Esophagus squamous epithelium (tissue), 5 donors: Measurements from ENCODE around the gene VIPR2. TPM values are rescaled to one million over a fixed set of nuclear protein-coding genes. Genes with fewer than 3 reads are reported as not detected.

Source experiments
- DNase-seq: peaks from one replicate; lab custom pipeline; 2025; lab: John Stamatoyannopoulos, UW
- H3K27ac ChIP-seq, 4 donors: fragments of 200-600 bp; sonication (generic); one replicate each; pipeline ENCODE4 v1.5.1; 2016 to 2019; ENCODE audit warnings: mild to moderate bottlenecking in 1 of 4
- H3K27me3 ChIP-seq, 4 donors: fragments of 200-600 bp; sonication (generic); 1 replicate in 3 of 4; 2 replicates in 1 of 4; pipeline versions ENCODE4 v1.5.1 to v1.6.0; 2017 to 2021; ENCODE audit warnings: antibody characterized with exemption in 1 of 4
- H3K36me3 ChIP-seq, 3 donors: fragments of 200-600 bp; sonication (generic); one replicate each; pipeline ENCODE4 v1.5.1; 2016 to 2019
- H3K4me1 ChIP-seq, 3 donors: fragments of 200-600 bp; sonication (generic); one replicate each; pipeline ENCODE4 v1.5.1; 2017 to 2019
- H3K4me3 ChIP-seq, 4 donors: fragments of 200-600 bp; sonication (generic); 1 replicate in 3 of 4; 2 replicates in 1 of 4; pipeline ENCODE4 v1.5.1; 2016 to 2019; ENCODE audit warnings: mild to moderate bottlenecking in 2 of 4, moderate library complexity in 1 of 4
- H3K9me3 ChIP-seq, 3 donors: fragments of 200-600 bp; sonication (generic); one replicate each; pipeline ENCODE4 v1.5.1; 2016 to 2019
- CTCF ChIP-seq, 6 experiments: fragments of 450-650 bp in 4 of 6; fragments of 200-600 bp in 2 of 6; sonication (generic) in 2 of 6; IDR thresholded peaks; one replicate each; pipeline ENCODE4 v1.5.1; 2016 to 2019; ENCODE audit warnings: antibody characterized with exemption in 6 of 6, mild to moderate bottlenecking in 4 of 6, moderate library complexity in 4 of 6
- POLR2A ChIP-seq, 4 donors: fragments of 450-650 bp; IDR thresholded peaks; one replicate each; pipeline ENCODE4 v1.6.1; 2017; ENCODE audit warnings: antibody characterized with exemption in 4 of 4, mild to moderate bottlenecking in 4 of 4, moderate library complexity in 3 of 4
- WGBS, 2 donors: methylation state at CpG; one replicate each; pipeline ENCODE4 v1.1.5; 2018; 5-methylcytosine and 5-hydroxymethylcytosine counted together
- intact Hi-C: fragments of 100-400 bp; cut with DNase I; formaldehyde crosslinking; loops from one replicate; pipeline ENCODE4 v1.15.0; 2022
- total RNA-seq, 4 donors: library from RNA; depleted of rRNA; stranded (reverse); fragments of >200 nt; gene quantifications; one replicate each; pipeline ENCODE4 v1.1.0, GENCODE V29; 2016
- donor health status: DM: yes; HTN: yes; CAD: no.

Gene VIPR2
- total RNA-seq, 4 donors from 2014 or later = 0.18 to 2.1 (median 0.40) TPM

- intact Hi-C loops = no loop called here
- WGBS, 2 donors = 75 to 80% methylated on average over 8 to 10 of the region's 10 CpGs
- Histone ChIP-seq H3K27me3 (peaks cover 0 to 56% (median 7%) of the 10 kb centered on the region in 4 donors), H3K27ac (no peak overlapping the region), H3K4me3 (no peak overlapping the region), H3K36me3 (no peaks in the 10 kb centered on the region), H3K4me1 (peaks cover 0 to 16% (median 11%) of the 10 kb centered on the region in 3 donors), H3K9me3 (no peaks in the 10 kb centered on the region)
- no peak for TF ChIP-seq CTCF (IDR thresholded peaks at IDR 0.05)
- no peak for TF ChIP-seq POLR2A (IDR thresholded peaks at IDR 0.05)
- DNase-seq = no peak
Measured at GRCh38 chr7:159139639-159140038, 5.0 kb downstream of the VIPR2 start.

GRCh38 chr7:159139202-159139601 is 5.5 kb downstream of the VIPR2 start:
- H3K4me1 ChIP-seq = peaks cover 0 to 12% (median 6%) of the 10 kb centered on the region in 3 donors
- no peak for TF ChIP-seq POLR2A (IDR thresholded peaks at IDR 0.05)
- TF ChIP-seq CTCF (IDR thresholded peaks at IDR 0.05) = no peak
- no peaks in the 10 kb centered on the region for H3K9me3 ChIP-seq
- WGBS, 2 donors = 77 to 84% methylated on average over 2 to 5 of the region's 10 CpGs
- no peaks in the 10 kb centered on the region for H3K36me3 ChIP-seq
- intact Hi-C loops = no loop called here
- no peak for DNase-seq
- no peak overlapping the region for H3K27ac ChIP-seq
- H3K4me3 ChIP-seq = no peak overlapping the region
- H3K27me3 ChIP-seq = peaks cover 0 to 52% (median 5%) of the 10 kb centered on the region in 4 donors

GRCh38 chr7:159138508-159138907 is 6.2 kb downstream of the VIPR2 start:
- no peak overlapping the region for H3K4me3 ChIP-seq
- no peak overlapping the region for H3K27ac ChIP-seq
- H3K4me1 ChIP-seq = peaks cover 0 to 5% (median 0%) of the 10 kb centered on the region in 3 donors
- WGBS, 2 donors = 86 to 87% methylated on average over 6 of the region's 6 CpGs
- intact Hi-C loops = no loop called here
- no peak for DNase-seq
- TF ChIP-seq CTCF (IDR thresholded peaks at IDR 0.05) (no peak), POLR2A (IDR thresholded peaks at IDR 0.05) (no peak)
- H3K9me3 ChIP-seq = no peaks in the 10 kb centered on the region
- H3K36me3 ChIP-seq = no peaks in the 10 kb centered on the region
- peaks cover 0 to 45% (median 2%) of the 10 kb centered on the region in 4 donors for H3K27me3 ChIP-seq

GRCh38 chr7:159137906-159138305 is 6.8 kb downstream of the VIPR2 start:
- 78 to 81% methylated on average over 3 to 11 of the region's 11 CpGs for WGBS, 2 donors
- Histone ChIP-seq H3K27me3 (peaks cover 0 to 39% (median 0%) of the 10 kb centered on the region in 4 donors), H3K27ac (no peak overlapping the region), H3K4me3 (no peak overlapping the region), H3K9me3 (no peaks in the 10 kb centered on the region), H3K4me1 (no peaks in the 10 kb centered on the region), H3K36me3 (no peaks in the 10 kb centered on the region)
- DNase-seq = no peak
- TF ChIP-seq CTCF (IDR thresholded peaks at IDR 0.05) (no peak), POLR2A (IDR thresholded peaks at IDR 0.05) (no peak)
- intact Hi-C loops = no loop called here

- H3K4me1 ChIP-seq = no peaks in the 10 kb centered on the region
- no peak for DNase-seq
- peaks cover 0 to 28% (median 0%) of the 10 kb centered on the region in 4 donors for H3K27me3 ChIP-seq
- no peak overlapping the region for H3K4me3 ChIP-seq
- H3K36me3 ChIP-seq = no peaks in the 10 kb centered on the region
- intact Hi-C loops = no loop called here
- WGBS, 2 donors = 33 to 77% methylated on average over 5 to 6 of the region's 6 CpGs
- H3K9me3 ChIP-seq = no peaks in the 10 kb centered on the region
- no peak overlapping the region for H3K27ac ChIP-seq
- TF ChIP-seq POLR2A (IDR thresholded peaks at IDR 0.05) (no peak), CTCF (IDR thresholded peaks at IDR 0.05) (no peak)
Measured at GRCh38 chr7:159136846-159137245, 7.8 kb downstream of the VIPR2 start.
